Lower leg skin (tissue), 4 donors: ENCODE measurements around the gene PFDN6. TPM values are rescaled to one million over a fixed set of nuclear protein-coding genes. Genes with fewer than 3 reads are reported as not detected.
A peak's percentile ranks its signal among the peaks of the same experiment; 100 is the strongest.
"Not testable (repeated sequence)": the region's sequence is repeated elsewhere in the genome, so short reads cannot be mapped to it uniquely, and the experiment has no call there.

ENCODE experiments used
- DNase-seq, 2 donors: peaks; one replicate each; pipeline ENCODE4 v3.0.0-alpha.2; 2019; ENCODE audit warnings: low spot score in 2 of 2
- H3K4me3 ChIP-seq: fragments of 200-600 bp; sonication (generic); 2 replicates; pipeline ENCODE4 v1.5.1; 2017; ENCODE audit warnings: mild to moderate bottlenecking, low read depth; ENCODE audit not compliant: poor library complexity, severe bottlenecking
- POLR2A ChIP-seq, 2 donors: fragments of 450-650 bp; IDR thresholded peaks; one replicate each; pipeline ENCODE4 v1.6.1; 2016 to 2017; ENCODE audit warnings: antibody characterized with exemption in 2 of 2, mild to moderate bottlenecking in 1 of 2, moderate library complexity in 1 of 2
- WGBS, 2 donors: methylation state at CpG; one replicate each; pipeline ENCODE4 v1.1.5; 2018; 5-methylcytosine and 5-hydroxymethylcytosine counted together
- intact Hi-C: fragments of 100-400 bp; cut with DNase I; formaldehyde crosslinking; loops from one replicate; pipeline ENCODE4 v1.15.0; 2023; ENCODE audit warnings: low total_unique reads
- total RNA-seq, 4 donors: library from RNA; depleted of rRNA; stranded (reverse); fragments of >200 nt; gene quantifications; one replicate each; pipeline ENCODE4 v1.1.0, GENCODE V29; 2016
- TF ChIP-seq, protein P1 (sequence below), 3 donors: fragments of 450-650 bp; IDR thresholded peaks; one replicate each; pipeline ENCODE4 v1.5.1; 2016; ENCODE audit warnings: antibody characterized with exemption in 3 of 3, mild to moderate bottlenecking in 3 of 3, moderate library complexity in 2 of 3

The PFDN6 gene
- total RNA-seq, 4 donors from 2014 or later, result 22.6 to 36.3 (median 35.3) TPM

DNA sequence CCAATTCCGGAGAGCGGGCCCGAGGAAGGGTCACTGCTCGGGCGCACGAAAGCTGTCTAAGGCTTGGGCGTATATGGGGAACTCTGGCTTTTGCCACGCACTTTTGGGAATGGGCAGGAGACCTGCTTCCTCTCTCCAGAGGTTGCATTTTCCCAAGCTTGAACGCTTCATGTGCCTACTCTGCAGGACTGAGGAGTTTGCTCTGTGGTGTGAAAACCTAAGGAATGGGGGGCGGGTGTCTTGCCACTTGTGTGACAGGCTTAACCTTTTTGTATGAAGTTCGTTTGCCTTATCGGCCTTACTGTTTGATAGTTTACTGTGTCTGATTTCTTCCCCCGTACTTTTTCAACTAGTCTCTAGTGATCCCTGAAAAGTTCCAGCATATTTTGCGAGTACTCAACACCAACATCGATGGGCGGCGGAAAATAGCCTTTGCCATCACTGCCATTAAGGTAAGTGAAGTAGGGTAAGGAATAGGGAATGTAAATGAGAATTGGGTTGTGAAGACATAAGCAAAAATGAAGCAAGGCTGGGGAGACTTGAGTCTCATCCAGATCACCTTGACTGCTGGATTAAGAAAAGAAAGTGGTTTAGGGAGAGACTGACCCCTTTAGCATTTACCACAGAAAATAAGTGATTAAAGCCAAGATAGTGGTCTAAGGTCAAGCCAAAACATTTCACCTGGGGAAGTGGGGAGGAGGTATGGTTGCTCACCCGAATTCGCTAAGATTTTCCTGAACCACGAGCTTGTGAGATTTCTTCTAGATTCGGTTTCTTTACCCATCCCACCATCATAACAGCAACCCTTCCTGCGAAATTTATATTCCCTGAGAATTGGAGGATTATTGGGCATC, 16.9 kb upstream of the PFDN6 start:
- no peak for DNase-seq
- 9 to 11% methylated on average over 22 of the region's 22 CpGs for WGBS, 2 donors
- intact Hi-C loops, result no loop called here
- no peak for TF ChIP-seq POLR2A (IDR thresholded peaks at IDR 0.05)
- TF ChIP-seq, protein P1, sequence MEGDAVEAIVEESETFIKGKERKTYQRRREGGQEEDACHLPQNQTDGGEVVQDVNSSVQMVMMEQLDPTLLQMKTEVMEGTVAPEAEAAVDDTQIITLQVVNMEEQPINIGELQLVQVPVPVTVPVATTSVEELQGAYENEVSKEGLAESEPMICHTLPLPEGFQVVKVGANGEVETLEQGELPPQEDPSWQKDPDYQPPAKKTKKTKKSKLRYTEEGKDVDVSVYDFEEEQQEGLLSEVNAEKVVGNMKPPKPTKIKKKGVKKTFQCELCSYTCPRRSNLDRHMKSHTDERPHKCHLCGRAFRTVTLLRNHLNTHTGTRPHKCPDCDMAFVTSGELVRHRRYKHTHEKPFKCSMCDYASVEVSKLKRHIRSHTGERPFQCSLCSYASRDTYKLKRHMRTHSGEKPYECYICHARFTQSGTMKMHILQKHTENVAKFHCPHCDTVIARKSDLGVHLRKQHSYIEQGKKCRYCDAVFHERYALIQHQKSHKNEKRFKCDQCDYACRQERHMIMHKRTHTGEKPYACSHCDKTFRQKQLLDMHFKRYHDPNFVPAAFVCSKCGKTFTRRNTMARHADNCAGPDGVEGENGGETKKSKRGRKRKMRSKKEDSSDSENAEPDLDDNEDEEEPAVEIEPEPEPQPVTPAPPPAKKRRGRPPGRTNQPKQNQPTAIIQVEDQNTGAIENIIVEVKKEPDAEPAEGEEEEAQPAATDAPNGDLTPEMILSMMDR (IDR thresholded peaks at IDR 0.05), result no peak
- H3K4me3 ChIP-seq, result peak overlapping the region; percentile 89

DNA sequence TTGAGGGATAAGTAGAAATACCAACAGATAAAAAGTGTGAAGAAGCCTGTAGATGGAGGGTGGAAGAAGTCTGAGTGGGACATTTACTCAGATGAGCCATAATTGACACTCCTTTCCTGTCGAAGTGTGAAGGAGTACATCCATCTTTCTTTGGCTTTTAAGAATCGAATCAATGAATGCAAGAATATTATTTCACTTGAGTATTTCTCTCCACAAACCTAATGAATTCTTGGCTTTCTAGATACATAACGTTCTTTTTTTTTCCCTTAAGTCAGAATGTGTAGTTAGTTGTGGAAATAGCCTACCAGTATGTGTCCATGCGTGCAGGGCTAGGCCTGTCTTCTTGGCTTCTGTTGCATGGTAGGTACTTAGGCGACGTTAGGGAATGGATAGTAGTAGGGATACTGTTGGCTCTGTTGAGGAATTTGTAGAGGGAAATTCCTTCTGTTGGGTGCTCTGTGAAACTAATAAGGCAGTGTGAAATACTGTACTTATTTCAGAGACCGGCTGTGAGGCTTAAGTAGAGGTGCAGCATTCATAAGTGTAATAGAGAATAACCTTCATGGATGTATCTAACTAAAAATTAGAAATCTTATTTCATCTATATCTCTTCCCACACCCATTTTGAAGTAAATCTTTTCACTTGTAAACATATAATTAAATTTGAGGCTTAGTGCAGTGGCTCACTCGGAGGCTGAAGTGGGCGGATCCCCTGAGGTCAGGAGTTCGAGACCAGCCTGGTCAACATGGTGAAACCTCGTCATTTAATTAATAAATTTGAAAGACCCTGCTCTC, 16.1 kb upstream of the PFDN6 start:
- 58 to 59% methylated on average over 11 of the region's 11 CpGs for WGBS, 2 donors
- DNase-seq, result no peak
- intact Hi-C loops, result no loop called here

DNA sequence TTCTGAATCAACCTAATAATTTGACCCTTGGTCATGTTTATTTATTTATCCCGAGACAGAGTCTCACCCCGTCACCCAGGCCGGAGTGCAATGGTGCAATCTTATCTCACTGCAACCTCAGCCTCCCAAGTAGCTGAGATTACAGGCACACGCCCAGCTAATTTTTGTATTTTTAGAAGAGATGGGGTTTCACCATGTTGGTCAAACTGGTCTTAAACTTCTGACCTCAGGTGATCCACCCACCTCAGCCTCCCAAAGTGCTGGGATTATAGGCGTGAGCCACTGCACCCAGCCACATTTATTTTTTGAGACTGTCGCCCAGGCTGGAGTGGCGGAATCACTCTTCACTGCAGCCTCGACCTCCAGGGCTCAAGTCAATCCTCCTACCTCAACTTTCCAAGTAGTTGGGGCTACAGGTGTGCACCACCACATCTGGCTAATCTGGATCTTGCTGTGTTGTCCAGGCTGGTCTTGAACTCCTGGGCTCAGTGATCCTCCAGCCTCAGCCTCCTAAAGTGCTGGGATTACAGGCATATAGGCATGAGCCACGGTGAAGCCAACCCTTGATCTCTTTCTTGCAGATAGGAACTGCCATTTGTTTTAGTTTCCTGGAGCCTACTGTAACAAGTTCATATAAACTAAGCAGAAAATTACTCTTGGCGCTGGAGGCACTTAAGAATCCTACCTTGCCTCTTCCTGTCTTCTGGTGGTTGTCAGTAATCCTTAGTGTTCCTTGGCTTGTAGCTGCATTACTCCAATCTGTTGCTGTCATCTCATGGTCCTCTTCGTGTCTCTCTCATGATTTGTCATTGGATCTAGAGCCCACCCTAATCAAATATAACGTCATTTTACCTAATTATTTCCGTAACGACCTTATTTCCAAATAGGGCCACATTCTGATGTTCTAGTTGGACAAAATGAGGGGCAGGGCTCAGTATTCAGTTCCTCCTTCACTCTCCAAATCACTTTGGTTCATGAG, 15.2 kb upstream of the PFDN6 start:
- intact Hi-C loops, result no loop called here
- no peak for TF ChIP-seq POLR2A (IDR thresholded peaks at IDR 0.05)
- TF ChIP-seq, protein P1 (IDR thresholded peaks at IDR 0.05), result no peak
- no peak overlapping the region for H3K4me3 ChIP-seq

More for the DNA sequence above, 16.1 kb upstream of the PFDN6 start:
- H3K4me3 ChIP-seq, result no peak overlapping the region
- no peak for TF ChIP-seq POLR2A (IDR thresholded peaks at IDR 0.05)
- TF ChIP-seq, protein P1 (IDR thresholded peaks at IDR 0.05), result no peak

DNA sequence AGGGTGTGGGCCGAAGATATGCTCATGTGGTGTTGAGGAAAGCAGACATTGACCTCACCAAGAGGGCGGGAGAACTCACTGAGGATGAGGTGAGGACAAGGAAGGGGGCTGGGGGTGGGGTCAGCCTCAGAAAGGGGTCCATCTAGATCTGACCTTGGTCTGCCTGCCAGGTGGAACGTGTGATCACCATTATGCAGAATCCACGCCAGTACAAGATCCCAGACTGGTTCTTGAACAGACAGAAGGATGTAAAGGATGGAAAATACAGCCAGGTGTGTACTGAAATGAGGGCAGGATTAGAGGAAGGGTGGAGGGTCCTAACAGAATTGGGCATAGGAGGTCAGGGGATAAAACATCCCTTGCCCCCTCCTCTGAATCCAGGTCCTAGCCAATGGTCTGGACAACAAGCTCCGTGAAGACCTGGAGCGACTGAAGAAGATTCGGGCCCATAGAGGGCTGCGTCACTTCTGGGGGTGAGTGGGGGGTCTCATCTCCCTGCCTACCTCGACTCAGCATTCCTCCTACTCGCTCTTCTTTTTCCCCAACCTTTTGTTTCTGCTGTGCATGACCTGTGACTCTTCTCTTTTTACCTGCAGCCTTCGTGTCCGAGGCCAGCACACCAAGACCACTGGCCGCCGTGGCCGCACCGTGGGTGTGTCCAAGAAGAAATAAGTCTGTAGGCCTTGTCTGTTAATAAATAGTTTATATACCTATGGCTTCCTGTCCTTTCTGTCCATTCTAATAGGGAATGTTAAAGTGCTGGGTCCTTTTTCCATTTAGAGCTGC, 13.4 kb upstream of the PFDN6 start:
- DNase-seq, H3K4me3 ChIP-seq, intact Hi-C loops: not testable (repeated sequence)
- 71 to 77% methylated on average over 16 of the region's 16 CpGs for WGBS, 2 donors

More for the DNA sequence above, 15.2 kb upstream of the PFDN6 start:
- WGBS, 2 donors, result 70 to 73% methylated on average over 14 of the region's 14 CpGs
- DNase-seq, result no peak

DNA sequence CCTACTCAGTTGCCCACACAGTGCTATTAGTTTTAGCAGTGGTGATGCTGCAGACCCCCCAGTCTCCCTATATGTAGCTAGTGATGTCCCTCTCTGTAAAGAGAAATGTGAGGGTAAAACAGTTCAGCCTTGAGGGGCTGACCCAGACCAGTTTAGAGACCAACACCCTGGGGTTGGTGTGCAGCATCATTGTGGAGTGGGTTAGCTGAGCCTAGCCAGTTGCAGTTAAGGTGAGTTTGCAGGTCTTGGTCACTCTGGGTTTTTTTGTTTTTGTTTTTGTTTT, 12.9 kb upstream of the PFDN6 start:
- peak overlapping the region; percentile 70 for H3K4me3 ChIP-seq
- DNase-seq, result no peak
- intact Hi-C loops, result no loop called here
- TF ChIP-seq, protein P1 (IDR thresholded peaks at IDR 0.05), result no peak
- no peak for TF ChIP-seq POLR2A (IDR thresholded peaks at IDR 0.05)
